Hepatocyte (in vitro differentiated cells): ENCODE results near the gene BTN1A1.

Experiments
- CTCF ChIP-seq: fragments of 200-600 bp; sonication (generic); IDR thresholded peaks from 2 replicates; pipeline ENCODE4 v1.5.1; 2016; ENCODE audit warnings: antibody characterized with exemption, mild to moderate bottlenecking; ENCODE audit not compliant: poor library complexity
- EZH2phosphoT487 ChIP-seq: fragments of 200-600 bp; sonication (generic); IDR thresholded peaks from one replicate; pipeline ENCODE4 v1.6.1; 2018; ENCODE audit warnings: antibody characterized with exemption, mild to moderate bottlenecking, low read depth, moderate library complexity; ENCODE audit not compliant: unreplicated experiment, severe bottlenecking

GRCh38 chr6:26545627-26546026, 45.5 kb downstream of the BTN1A1 start:
- TF ChIP-seq CTCF (no peak), EZH2phosphoT487 (no peak)
